GM21576 (cell line): ENCODE data around the gene ZNF816.
"Not testable (repeated sequence)": the region's sequence is repeated elsewhere in the genome, so short reads cannot be mapped to it uniquely, and the experiment has no call there.

Experiments
- ATAC-seq: cut with Tn5 transposase; IDR thresholded peaks from one replicate; pipeline ENCODE4 v1.9.1; 2021; ENCODE audit warnings: mild to moderate bottlenecking, moderate library complexity; ENCODE audit not compliant: unreplicated experiment

The ZNF816 gene

DNA sequence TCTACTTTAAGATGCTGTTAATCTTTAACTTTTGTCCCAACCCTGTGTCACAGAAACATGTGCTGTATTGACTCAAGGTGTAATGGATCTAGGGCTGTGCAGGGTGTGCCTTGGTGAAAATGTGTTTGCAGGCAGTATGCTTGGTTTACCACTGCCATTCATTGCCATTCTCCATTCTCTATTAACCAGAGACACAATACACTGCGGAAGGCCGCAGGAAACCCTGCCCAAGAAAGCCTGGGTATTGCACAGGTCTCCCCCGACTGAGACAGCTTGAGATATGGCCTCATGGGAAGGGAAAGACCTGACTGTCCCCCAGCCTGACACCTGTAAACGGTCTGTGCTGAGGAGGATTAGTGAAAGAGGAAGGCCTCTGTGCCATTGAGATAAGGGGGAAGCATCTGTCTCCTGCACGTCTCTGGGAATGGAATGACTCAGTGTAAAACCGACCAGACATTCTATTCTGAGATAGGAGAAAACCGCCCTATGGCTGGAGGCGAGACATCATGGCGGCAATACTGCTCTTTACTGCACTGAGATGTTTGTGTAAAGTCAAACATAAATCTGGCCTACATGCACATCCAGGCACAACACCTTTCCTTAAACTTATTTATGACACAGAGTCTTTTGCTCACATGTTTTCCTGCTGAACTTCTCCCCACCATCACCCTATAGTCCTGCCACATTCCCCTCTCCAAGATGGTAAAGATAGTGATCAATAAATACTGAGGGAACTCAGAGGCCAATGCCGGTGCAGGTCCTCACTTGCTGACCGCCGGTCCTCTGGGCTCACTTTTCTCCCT is 26.3 kb downstream of the ZNF816 start:
- no peak for ATAC-seq

- ATAC-seq = no peak
Measured at GRCh38 chr19:52935434-52935833, 27.2 kb downstream of the ZNF816 start.

GRCh38 chr19:52924641-52925040 is 38.0 kb downstream of the ZNF816 start:
- ATAC-seq = not testable (repeated sequence)

- ATAC-seq = no peak
Measured at GRCh38 chr19:52923778-52924593, 38.7 kb downstream of the ZNF816 start.

DNA sequence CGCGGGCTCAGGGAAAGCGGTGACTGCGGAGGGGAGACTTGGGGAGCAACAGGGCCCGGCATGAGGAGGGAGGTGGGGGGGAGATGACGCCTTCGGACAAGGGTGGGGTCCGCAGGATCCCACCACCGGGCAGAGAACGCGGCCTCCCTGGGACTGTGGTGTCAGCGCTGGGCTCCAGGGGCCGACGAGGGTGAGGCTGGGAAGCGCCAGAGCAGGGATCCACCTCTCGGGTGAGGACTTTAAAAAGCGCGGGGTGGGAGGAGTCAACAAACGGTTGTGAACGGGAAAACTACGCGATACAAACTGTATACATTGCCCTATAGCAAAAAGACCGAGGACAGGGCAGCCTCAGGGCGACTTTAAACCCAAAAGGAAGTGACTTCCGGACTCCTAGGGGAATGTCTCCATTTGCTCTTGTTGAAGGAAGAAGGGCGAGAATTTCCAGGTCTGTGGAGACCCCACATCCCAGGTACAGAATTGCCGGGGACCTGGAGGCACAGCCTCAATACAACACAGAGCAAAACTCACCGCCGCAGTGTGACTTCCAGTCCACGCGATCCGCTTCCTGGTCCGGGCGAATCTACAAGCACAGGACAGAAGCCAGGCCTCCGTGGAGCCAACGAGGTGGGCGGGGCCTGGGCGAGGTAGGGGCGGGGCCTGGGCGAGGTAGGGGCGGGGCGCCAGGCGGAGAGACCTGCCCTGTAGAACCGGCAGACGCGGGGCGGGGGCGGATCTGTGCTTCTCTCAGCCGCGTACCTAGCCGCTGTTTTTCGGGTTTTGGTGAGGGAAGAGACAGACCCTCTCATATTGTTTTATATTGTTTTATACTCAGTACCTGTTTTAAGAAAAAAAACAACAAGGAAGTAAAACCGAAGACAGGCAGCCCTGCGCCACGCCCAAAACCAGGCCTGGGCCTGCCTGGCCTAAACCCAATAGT is 39.6 kb downstream of the ZNF816 start, which contains the start of gene ZNF888:
Gene ZNF888 (minus strand): TSS at position 588 of the 937 bp plus-strand sequence. CDS start 5,555 bp downstream, outside the sequence.
- peak; percentile 92 for ATAC-seq

DNA sequence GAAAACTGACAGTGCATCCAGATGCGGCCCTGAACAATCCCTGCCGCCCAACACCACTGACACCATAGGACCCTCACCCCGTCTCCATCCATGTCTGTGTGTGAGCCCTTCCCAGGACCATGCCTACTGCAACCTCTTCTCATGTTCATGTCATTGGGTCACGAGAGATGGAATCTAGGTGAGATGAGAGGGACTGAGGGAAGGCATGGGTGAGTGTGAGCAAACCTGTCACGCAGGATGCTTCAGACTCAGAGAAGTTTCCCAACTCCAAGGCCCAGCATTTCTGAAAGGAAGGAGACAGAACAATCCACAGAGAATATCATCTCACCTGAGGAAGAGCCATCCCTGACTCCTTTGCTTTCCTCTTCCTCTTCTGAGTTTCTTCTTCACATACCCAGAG is 45.1 kb downstream of the ZNF816 start:
- no peak for ATAC-seq

- ATAC-seq = no peak
Measured at GRCh38 chr19:52910648-52911047, 52.0 kb downstream of the ZNF816 start.

DNA sequence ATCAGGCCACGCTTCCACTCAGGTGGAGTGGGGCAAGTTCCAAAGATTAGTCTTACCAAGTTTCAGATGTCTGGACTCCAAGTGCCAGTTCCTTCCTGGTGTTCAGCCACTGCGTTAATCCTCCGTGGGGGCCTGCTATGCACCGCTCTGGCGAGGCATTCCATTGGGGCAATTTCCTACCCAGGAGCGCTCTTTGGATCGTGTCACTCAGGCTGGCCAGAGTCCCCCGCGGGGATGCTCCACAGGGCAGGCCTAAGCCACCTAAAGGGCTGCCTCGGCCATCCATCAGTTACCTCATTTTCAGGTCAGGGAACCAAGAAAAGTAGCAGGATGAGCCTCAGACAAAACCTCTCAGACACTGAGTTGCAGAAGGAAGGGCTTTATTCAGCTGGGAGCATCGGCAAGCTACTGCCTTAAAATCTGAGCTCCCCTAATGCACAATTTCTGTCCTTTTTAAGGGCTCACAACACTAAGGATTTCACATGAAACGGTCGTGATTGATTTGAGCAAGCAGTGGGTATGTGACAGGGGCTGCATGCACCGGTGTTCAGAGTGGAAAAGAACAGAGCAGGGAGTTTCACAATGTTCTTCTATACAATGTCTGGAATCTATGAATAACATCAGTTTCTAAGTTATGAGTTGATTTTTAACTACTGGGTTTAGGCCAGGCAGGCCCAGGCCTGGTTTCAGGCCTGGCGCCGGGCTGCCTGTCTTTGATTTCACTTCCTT is 58.5 kb downstream of the ZNF816 start:
- ATAC-seq = not testable (repeated sequence)

DNA sequence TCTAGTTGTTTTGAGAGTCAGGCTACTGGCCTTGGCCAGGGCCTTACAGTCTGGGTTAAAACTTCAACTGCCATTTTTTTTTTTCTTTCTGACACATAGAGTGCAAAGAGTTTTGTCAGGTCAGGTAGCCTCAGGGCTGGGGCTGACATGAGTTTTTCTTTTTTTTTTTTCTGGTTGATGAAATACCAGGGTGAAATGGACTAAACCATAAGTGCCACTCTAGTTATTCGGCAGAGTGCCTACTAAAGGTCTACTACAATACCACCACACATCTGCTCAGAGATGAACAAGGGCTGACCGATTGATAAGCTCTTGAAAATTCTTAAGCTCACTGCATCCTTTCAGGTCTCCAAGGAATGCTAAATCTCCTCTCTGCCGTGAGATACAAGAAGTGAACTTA is 60.8 kb downstream of the ZNF816 start:
- ATAC-seq = no peak
